HG03571 (cell line): ENCODE measurements around the gene GABRG2.
"Not testable (repeated sequence)": the region's sequence is repeated elsewhere in the genome, so short reads cannot be mapped to it uniquely, and the experiment has no call there.

Experiments
- ATAC-seq: cut with Tn5 transposase; IDR thresholded peaks from one replicate; pipeline ENCODE4 v1.9.1; 2021; ENCODE audit not compliant: unreplicated experiment

GABRG2 gene

DNA sequence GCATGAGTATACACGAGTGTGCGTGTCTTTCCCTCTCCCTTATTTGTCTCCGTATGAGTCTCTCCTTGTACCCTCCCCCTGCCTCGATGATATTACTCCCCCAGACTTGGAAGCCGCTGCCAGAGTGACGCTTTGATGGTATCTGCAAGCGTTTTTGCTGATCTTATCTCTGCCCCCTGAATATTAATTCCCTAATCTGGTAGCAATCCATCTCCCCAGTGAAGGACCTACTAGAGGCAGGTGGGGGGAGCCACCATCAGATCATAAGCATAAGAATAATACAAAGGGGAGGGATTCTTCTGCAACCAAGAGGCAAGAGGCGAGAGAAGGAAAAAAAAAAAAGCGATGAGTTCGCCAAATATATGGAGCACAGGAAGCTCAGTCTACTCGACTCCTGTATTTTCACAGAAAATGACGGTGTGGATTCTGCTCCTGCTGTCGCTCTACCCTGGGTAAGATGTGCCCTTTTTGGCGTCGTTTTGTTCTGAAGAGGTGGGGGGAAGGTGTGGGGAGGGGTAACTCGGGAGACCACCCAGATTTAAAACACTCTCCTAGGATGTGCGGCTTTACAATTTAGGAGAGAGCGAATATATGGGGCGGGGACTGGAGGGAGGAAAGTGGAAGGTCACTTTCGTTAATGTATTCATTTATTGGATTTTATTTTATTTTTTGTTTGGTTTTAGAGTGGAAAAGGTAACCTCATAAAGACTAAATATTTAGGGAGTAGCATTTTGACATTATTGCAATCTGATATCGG, at the start of gene GABRG2:
Gene GABRG2 (plus strand): TSS at position 119 of the 757 bp plus-strand sequence. CDS start 227 bp downstream, at position 346.
- no peak for ATAC-seq

DNA sequence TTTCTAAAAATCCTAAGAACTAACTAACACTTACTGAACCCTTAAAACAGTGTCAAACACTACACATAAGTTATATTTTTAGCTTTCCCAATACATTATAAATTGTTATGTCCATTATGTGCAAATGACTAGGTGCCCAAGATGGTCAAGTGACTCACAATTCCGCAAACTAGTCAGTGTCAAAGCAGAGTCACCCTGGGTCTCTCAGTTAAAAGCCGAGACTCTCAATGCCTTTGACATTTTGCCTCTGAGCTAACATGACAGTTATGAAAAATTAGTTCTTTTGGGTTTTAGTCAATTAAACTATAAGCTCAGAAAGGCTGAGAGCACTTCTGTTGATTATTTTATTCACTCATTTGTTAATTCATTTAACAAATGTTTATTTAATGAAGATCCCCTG, 42.3 kb upstream of the GABRG2 start:
- no peak for ATAC-seq

DNA sequence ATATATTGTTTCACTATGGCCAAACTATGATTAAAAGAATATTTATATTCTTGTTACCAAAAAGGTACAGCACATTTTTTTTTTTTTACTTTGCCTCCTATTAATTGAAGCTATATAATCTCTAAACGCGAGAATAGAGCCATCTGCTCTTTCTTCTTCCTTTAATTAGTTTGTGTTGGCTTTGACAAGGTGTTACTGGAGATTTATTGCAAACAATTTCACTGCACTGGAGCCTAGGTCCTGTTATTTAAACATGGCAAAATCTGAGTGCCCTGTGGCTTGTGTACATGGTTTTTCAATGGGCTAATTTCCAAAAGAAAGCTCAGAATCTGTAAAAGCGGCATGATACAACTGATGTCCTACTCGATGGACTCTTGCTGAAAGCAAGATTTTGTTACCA, 40.8 kb upstream of the GABRG2 start:
- no peak for ATAC-seq

DNA sequence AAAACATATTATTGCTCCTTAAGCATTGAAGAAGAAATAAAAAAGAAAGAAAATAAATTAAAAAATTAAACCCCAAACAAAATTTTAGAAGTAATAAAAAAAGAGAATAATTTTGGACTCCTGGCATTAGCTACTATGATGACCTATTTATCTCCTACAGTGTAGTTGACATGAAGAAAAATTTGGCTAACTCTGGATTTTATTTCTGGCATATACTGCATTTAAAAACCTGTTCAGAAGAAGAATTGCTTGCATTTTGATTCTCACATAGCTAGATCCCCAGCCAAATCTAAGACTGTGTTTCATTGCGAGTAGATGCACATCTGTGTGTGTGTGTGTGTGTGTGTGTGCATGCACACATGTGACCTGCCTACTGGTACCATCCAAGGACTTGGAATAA, 30.1 kb upstream of the GABRG2 start:
- no peak for ATAC-seq

DNA sequence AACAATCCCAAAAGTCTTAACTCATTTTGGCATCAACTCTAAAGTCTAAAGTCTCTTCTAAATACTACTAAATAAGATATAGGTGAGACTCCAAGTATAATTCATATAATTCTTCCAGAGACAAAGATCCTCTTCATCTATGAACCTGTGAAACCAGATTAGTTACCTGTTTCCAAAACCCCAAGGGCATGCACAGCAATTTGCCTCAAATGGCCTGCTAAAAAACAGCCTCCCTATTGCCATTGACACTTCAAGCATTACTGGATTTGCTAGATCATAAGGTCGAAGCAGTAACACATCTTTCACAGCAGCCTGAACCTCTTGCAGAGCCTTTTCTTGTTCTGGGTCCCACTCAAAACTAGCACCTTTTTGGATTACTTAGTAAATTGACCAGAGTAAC, 20.3 kb upstream of the GABRG2 start:
- ATAC-seq, result no peak

DNA sequence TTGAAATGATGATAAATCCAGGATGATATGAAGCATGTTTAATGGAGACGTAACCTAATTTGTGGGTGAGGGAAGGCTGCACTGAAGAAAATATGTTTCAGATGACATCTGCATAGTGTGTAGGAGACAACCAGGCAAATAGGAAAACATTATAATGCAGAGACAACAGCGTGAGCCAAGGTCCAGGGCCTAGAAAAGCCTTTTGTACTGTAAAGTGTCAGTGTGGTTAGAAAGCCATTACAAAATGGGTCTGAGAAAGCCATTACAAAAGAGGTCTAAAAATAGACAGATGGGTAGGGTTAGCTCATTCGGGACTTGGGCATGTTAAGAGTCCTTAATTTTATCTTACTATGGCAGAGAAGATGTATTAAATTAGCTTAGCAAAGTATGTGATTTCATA, 14.9 kb upstream of the GABRG2 start:
- no peak for ATAC-seq

DNA sequence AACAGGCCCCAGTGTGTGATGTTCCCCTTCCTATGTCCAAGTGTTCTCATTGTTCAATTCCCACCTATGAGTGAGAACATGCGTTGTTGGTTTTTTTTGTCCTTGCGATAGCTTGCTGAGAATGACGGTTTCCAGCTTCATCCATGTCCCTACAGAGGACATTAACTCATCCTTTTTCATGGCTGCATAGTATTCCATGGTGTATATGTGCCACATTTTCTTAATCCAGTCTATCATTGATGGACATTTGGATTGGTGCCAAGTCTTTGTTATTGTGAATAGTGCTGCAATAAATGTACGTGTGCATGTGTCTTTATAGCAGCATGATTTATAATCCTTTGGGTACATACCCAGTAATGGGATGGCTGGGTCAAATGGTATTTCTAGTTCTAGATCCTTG, 12.5 kb upstream of the GABRG2 start:
- ATAC-seq, result not testable (repeated sequence)

DNA sequence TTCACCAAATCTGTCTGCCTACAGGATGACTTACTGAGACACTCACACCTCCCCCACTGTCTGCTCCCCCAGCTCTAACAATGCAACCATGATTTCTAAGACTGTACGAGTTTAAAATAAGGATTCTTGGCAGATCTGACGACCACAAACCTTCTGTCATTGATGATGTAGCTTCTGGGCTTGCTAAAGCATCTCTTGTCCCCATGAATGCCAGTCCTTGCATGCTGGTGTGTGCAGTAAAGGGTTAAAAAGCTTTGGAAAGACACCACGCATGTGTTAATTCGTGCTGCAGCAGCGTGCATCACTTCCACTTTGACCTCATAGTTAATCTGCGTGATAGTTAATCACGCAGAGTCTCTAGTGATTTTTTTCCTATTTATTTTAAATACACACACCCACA, 411 bp upstream of the GABRG2 start:
- ATAC-seq, result no peak

DNA sequence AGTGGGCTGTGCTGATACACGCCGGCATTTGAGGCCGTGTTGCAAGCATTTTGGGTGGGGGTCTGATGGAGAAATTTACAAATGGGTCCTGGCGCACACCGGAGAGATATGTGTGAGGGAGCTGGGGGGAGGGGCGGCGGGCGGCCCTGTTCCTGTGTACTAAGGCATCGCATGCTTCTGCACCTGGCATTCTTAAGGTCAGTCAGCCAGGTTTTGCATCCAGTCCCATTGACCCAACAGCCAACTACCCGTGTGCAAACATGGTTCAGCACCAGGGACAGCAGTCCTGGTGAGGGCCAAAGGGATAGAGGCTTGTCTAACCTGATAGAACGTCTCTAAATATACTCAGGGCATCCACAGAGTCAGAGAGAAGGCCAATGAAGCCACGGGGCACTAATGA, 839 bp downstream of the GABRG2 start:
- ATAC-seq, result no peak

DNA sequence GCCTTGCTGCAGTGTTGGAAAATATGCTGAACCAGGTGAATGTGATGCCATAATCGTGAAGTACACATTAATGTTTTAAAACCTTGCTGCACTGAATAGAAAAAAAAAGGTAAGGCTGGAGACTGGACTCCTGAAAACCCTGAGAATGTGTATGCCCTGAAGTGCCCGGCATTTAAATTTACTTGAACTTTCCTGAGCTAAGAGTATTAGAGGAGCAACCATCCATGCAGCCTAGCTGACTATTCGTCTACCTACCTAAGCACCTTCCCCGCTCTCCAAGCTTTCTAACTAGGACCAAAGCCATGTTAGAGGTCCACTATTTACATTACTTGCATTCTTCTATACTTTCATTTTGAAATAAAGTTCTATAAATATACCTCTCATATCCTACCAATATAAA, 1.4 kb downstream of the GABRG2 start:
- no peak for ATAC-seq

DNA sequence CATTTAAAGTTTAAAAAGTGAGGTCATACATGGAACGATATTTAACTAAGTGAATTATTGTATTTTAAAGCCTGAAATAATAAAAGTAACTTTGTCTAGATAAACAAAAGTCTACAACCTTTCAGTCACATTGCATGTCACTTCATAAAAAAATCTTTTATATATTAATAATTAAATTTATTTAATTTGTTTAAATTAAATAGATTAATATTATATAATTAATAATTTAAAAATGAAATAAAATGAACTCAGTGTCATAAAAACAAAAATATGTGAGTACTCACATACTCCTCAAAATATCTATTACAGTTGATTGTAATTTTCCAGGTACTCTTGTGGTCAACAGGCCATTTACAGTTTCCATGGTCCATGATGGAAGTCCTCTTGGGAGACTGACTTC, 11.2 kb downstream of the GABRG2 start:
- no peak for ATAC-seq

DNA sequence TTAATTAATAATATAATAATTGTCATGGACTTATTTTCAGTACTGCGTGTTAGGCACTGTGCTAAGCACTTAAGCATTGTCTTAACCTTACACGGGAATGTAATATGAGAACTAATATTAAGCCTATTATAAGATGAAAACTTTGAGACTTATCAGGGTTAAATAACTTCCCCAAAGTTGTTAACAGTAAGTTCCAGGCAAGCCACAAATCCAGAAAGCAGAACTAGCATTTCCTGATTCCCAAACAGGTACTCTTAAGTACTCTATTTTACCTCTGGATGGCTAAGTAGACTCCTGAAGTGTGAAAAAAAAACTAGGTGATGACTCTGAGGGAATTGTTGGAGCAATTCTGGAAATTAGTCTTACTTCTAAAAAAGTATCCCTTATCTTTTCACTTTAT, 23.8 kb downstream of the GABRG2 start:
- ATAC-seq, result no peak

DNA sequence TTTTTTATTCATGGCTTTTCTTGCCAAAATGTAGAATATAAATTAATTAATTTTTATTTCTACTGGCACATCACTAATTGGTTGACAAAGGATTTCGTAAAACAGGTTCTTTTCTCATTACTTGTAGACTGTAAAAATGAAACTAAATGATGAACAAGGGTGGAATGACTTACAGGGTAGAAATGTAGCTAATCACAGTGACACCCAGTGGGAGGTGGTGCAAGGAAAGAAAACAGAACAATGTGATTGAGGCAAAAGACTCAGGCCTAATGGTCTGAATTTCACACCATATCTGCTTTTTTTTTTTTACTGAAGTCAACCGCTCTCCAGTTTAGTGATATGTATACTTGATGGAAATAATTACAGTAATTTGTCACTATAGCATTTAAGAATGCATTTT, 28.9 kb downstream of the GABRG2 start:
- ATAC-seq, result no peak

DNA sequence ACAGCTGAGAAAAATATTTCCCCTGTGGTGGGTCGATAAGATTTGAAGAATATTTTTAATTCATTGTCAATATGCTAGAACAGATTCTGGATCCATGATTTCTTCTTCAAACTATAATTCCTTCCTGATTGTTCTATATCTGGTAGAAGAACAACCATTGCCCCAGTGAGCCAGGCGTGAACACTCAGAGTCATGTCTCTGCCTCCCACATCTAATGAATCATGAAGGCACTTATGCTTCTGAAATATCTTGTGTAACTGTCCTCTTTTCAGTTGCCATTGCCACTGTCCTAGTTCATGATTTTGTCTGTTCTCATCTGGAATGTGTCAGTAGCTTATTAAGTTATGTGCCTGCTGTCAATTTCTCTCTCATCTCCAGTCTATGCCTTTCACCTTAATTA, 40.0 kb downstream of the GABRG2 start:
- ATAC-seq, result no peak

DNA sequence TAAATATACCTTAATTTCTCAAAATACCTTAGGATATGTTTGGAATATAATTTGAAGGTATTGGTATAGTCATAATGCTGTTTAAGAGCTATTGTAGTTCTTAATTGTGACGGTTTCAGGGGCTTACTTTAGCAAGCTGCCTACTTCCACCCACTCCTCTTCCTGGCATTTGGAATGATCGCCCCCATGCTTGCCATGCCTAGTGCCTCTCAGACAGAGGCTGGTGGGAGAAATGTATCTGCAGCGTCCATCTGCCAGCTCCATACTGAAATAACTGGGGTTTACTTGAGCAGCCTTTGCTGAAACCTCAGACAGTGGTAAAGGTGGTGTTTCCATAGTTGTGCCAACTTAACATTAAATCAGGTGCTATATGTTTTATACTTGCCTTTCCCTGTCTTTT, 52.2 kb downstream of the GABRG2 start:
- no peak for ATAC-seq

DNA sequence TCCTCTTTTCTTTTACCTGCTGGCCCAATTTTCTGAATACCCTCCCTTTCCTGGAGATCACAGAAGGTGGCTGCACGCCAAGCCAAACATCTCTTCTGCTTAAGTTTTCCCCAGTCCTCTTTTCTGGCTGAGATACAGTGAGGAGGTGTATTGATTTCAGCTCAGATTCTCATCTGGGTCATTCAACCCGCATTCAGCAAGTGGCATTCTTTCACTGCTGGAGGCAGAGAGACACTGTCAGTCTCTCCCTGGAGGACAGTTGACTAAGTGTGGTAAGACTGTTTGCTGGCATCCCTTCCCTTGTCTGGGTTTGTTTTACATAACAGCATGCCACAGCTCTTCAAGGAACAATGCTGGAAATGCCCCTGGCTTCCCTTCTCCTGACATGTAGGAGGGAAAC, 60.5 kb downstream of the GABRG2 start:
- no peak for ATAC-seq

DNA sequence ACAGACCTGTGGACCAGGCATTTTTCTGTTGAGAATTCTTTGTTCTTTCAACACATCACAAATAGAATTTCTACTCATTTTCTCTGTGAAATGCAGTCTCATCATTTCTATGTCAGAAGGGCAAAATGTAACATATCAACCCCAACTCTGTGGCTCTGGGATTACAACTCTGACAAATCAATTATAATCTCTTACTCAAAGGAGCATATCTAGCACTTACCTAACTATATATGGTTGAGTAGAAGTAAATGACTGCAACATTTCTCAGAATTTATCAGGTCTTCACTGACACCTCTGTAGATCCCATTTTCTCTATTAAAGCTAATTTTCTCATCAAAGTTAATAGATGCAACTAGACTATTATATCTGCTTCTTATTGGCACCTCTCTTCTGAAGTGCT, 64.8 kb downstream of the GABRG2 start:
- no peak for ATAC-seq

DNA sequence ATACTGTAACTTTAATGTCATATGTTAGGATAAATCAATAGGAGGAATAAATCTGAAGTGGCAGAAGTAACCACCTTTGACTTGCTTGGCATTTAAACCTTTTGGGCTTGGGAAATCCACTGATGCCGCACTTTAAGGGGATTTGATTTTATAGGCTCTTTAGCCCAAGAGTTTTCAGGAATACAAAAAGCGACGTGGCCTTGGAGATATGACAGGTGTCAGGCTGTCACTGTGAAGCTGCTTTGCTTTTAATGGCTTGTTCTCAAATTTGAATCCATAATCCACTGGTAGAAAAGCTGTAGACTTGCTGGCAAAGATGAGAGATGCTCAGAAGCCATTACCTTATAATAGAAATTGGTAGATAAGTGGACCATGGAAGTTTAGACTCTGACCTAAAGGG, 71.6 kb downstream of the GABRG2 start:
- ATAC-seq, result no peak

DNA sequence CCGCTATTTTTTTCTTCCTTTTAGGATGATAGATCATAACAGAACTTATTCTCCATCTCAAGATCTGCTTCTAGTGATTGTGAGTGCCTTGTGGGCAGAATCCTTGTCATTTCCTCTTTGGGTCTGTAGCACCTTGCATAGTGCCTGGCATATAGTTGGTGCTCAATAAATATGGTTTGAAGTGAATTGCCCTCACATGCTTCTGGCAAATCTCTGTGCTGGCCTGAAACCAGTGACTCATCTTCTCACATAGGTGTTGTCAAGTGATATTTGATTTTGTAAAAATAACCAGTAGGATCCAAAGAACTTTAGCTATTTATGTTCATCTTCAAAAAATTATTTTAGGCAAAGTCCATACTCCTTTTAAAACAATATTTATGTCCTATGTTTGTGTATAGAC, 86.7 kb downstream of the GABRG2 start:
- ATAC-seq, result no peak

DNA sequence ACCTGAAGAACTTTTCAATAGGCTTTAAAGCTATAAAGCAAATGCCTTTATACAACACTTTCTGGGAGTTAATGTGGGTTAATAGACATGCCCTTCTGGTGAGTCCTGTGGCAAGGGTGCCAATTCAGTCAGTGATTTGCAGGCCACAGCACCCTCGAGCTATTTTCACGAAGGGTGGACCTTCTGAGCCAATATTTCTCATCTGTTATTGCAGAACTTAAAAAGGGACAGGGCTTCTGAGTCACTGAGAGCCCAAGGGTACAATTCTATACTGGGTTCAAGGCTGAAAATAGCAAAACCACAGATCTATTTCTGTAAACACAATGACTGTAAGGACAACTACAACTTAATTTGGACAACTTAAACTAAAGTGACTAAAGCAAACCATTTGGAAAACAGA, 92.8 kb downstream of the GABRG2 start:
- no peak for ATAC-seq

DNA sequence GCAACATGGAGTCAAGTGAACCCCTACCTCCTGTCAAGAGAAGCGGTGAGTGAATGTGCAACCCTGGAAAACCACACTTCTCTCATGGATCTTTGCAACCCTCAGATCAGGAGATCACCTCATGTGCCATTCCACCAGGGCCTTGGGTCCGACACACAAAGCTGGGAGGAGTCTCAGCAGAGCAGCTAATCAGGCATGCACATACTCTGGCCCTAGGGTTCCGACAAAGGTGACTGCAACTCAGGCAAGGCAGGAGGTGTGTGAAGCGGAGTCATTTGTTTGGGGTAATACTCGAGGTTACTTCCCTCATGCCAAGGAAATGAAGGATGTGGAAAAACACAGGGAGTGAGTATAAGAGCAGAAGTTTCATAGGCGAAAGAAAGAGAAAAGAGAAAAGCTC, 96.1 kb downstream of the GABRG2 start:
- no peak for ATAC-seq

DNA sequence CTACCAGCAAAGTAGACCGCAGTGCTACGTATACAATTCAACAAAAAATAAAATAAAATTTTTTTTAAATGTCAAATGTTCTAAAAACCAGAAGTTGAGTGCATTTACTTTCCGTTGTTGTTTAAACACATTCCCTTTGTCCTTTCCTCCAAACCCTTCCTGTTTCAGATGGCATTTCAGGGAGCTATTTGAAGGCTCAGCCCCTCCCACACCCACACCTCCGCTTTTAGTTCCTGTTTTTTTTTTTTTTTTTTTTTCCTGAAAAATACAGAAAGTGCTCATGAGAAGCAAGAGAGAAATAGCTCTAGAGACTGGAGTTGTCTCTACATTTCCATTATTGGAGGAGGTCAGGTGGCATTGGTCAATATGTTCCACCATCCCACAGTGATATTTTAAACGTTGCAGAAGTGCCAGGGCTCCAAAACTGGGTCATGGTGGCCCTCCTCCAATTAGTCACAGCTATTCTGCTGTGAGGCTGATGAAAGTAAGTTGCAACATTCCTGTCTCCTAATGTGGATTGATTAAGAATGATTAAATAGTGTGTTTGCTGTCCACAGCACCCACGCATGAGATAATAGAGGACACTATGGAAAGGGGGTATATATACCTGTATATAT, 106.9 kb downstream of the GABRG2 start:
- ATAC-seq, result no peak

DNA sequence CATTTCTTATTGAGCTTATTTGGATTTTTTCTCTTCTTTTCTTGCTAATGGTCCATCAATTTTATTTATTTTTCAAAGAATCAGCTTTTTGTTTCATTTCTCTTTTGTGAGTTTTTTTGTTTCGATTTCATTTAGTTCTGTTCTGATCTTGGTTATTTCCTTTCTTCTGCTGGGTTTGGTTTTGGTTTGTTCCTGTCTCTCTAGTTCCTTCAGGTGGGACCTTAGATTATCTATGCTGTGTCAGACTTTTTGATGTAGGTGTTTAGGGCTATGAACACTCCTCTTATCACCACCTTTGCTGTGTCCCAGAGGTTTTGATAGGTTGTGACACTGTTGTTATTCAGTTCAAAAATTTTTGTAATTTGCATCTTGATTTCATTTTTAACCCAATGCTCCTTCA, 119.8 kb downstream of the GABRG2 start:
- no peak for ATAC-seq
